HL-60 (cell line): ENCODE data around the gene MACF1.

Experiments used
- CTCF ChIP-seq: IDR thresholded peaks from one replicate; pipeline ENCODE4 v1.5.1; 2011; ENCODE audit warnings: low read length, control low read depth, inconsistent platforms; ENCODE audit not compliant: insufficient read depth
- TF ChIP-seq, protein P1 (sequence below): IDR thresholded peaks from 2 replicates; pipeline ENCODE4 v1.6.1; 2012; ENCODE audit warnings: low read depth; ENCODE audit not compliant: insufficient replicate concordance

DNA sequence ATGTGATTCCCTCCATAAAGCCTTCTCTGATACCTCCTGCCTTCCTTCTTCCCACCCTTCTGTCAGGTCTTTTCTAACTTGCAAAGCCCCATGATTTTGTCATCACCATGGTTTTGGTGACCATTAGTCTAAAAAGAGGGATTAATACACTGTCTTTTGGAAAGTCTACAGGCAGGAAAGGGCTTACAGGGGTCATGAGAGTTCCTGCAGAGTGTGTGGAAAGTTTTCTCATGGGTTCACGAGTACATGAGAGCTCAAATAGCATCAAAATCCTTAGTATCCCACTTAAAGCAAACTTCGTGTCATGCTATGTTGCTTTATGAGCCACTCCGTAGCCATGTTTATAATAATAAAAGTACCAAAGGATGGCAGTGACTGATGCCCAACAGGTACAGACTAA, 200.4 kb downstream of the MACF1 start:
- no peak for TF ChIP-seq CTCF
- TF ChIP-seq, protein P1, sequence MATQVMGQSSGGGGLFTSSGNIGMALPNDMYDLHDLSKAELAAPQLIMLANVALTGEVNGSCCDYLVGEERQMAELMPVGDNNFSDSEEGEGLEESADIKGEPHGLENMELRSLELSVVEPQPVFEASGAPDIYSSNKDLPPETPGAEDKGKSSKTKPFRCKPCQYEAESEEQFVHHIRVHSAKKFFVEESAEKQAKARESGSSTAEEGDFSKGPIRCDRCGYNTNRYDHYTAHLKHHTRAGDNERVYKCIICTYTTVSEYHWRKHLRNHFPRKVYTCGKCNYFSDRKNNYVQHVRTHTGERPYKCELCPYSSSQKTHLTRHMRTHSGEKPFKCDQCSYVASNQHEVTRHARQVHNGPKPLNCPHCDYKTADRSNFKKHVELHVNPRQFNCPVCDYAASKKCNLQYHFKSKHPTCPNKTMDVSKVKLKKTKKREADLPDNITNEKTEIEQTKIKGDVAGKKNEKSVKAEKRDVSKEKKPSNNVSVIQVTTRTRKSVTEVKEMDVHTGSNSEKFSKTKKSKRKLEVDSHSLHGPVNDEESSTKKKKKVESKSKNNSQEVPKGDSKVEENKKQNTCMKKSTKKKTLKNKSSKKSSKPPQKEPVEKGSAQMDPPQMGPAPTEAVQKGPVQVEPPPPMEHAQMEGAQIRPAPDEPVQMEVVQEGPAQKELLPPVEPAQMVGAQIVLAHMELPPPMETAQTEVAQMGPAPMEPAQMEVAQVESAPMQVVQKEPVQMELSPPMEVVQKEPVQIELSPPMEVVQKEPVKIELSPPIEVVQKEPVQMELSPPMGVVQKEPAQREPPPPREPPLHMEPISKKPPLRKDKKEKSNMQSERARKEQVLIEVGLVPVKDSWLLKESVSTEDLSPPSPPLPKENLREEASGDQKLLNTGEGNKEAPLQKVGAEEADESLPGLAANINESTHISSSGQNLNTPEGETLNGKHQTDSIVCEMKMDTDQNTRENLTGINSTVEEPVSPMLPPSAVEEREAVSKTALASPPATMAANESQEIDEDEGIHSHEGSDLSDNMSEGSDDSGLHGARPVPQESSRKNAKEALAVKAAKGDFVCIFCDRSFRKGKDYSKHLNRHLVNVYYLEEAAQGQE = no peak
